Measurements from ENCODE around the gene CSNK2A1.

DNA sequence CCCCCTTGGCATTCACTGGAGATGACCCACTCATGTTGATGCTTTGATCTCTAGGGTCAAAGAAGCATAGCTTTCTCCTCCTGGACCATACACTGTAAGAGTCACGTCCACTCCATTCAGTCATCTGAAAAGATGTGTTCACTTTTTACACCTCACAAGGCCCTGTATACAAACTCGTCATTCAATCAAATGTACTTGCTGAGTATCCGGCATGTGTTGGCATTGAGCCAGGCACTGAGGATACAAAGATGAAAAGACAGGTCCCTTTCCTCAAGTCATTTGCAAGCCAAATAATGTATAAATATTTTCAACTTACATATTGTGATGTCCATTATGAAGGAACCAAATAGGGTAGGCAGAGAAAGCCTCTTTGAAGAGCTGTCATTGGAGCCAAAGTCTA is 32.6 kb upstream of the CSNK2A1 start:
- no peak for TF ChIP-seq CREB1 (IDR thresholded peaks at IDR 0.05; ENCODE audit: low read depth)
- TF ChIP-seq EP300 (IDR thresholded peaks at IDR 0.05; ENCODE audit: borderline replicate concordance) = no peak
- TF ChIP-seq TAF1 (IDR thresholded peaks at IDR 0.05; ENCODE audit: low read depth) = no peak
- no peak for TF ChIP-seq RAD21 (IDR thresholded peaks at IDR 0.05; ENCODE audit: low read depth)
- TF ChIP-seq TCF12 (IDR thresholded peaks at IDR 0.05; ENCODE audit: low read depth) = no peak
- no peak for TF ChIP-seq MAX (IDR thresholded peaks at IDR 0.05)
- TF ChIP-seq YY1 (IDR thresholded peaks at IDR 0.05; ENCODE audit: low read depth) = no peak
- no peak for TF ChIP-seq FOXM1 (IDR thresholded peaks at IDR 0.05; ENCODE audit: borderline replicate concordance, low read depth)
- TF ChIP-seq EGR1 (IDR thresholded peaks at IDR 0.05) = no peak
- TF ChIP-seq CEBPB (IDR thresholded peaks at IDR 0.05) = no peak

Data from Ishikawa (cell line).